Chondrocyte (in vitro differentiated cells): ENCODE measurements around the gene VPS8. TPM values are rescaled to one million over a fixed set of nuclear protein-coding genes. Genes with fewer than 3 reads are reported as not detected.

Experiments
- DNase-seq: peaks from one replicate; pipeline ENCODE4 v3.0.0; 2021; ENCODE audit warnings: mixed read lengths, low spot score
- H3K27ac Mint-ChIP-seq: one replicate; pipeline ENCODE4 v1.8.0; 2021; ENCODE audit warnings: mild to moderate bottlenecking, moderate library complexity, mixed read lengths; ENCODE audit not compliant: unreplicated experiment
- H3K27me3 Mint-ChIP-seq: 2 replicates; pipeline ENCODE4 v1.8.0; 2021; ENCODE audit warnings: low read depth, mixed read lengths
- H3K36me3 Mint-ChIP-seq: 2 replicates; pipeline ENCODE4 v1.8.0; 2021; ENCODE audit warnings: low read depth, mixed read lengths
- H3K4me1 Mint-ChIP-seq: 2 replicates; pipeline ENCODE4 v1.8.0; 2021; ENCODE audit warnings: low read depth, mild to moderate bottlenecking, mixed read lengths
- H3K4me3 Mint-ChIP-seq: one replicate; pipeline ENCODE4 v1.8.0; 2021; ENCODE audit warnings: mild to moderate bottlenecking, moderate library complexity, mixed read lengths; ENCODE audit not compliant: unreplicated experiment
- H3K9me3 Mint-ChIP-seq: 2 replicates; pipeline ENCODE4 v1.8.0; 2021; ENCODE audit warnings: low read depth, mixed read lengths
- CTCF ChIP-seq: fragments of 200-600 bp; sonication (generic); IDR thresholded peaks from 2 replicates; pipeline ENCODE4 v1.5.0; 2021; ENCODE audit warnings: antibody characterized with exemption, mild to moderate bottlenecking, moderate library complexity
- total RNA-seq: library from RNA; stranded (reverse); gene quantifications from 3 replicates; pipeline ENCODE4 v1.2.1, GENCODE V29; 2021

VPS8 gene
- total RNA-seq, 1 donor from 2014 or later: 53.7 TPM

GRCh38 chr3:184767377-184767776 is 44.6 kb upstream of the VPS8 start:
- no peak overlapping the region for H3K27ac Mint-ChIP-seq
- H3K4me3 Mint-ChIP-seq: no peak overlapping the region
- TF ChIP-seq CTCF: no peak
- H3K36me3 Mint-ChIP-seq: no peaks in the 10 kb centered on the region
- peaks cover 2% of the 10 kb centered on the region for H3K27me3 Mint-ChIP-seq
- no peak for DNase-seq
- peaks cover 27% of the 10 kb centered on the region for H3K4me1 Mint-ChIP-seq
- H3K9me3 Mint-ChIP-seq: no peaks in the 10 kb centered on the region

DNA sequence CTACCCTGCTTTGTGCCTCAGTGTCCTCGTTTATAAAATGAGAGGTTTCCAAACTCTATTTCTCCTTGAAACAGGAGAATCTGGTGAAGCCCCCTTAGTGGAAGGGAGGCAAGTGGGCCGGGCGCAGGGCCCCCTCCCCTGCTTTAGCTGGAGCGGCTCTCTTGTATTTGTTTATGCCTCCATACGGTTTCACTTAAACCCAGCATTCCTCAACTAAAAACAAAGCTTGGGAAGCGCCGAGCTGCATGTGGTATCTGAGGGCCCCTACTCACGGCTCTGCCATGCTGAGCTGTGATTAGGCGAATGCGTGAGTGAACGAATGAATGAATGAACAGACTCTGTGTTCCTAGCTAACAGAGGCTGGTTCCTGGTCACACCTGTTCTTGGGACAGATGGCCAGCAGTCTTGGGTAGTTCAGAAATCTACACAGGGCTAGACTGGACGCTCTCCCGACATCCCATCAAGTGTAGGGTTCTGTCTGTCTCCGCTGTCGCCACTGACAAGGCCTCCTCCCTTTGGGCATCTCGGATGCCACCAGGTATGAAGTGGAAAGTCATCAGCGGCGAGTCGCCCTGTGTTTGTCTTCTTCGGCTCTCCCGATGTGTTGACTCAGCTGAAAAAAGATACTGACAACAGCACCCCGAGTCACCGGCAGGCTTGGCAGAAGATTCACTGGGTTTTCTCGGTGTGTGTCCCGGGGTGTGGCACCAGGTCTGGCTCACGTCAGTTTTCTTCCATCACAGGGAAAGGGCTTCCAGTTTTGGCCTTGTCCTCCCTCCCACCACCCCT is 42.4 kb upstream of the VPS8 start:
- Mint-ChIP-seq H3K4me3 (no peak overlapping the region), H3K36me3 (no peaks in the 10 kb centered on the region), H3K27ac (no peak overlapping the region), H3K9me3 (no peaks in the 10 kb centered on the region), H3K4me1 (peaks cover 26% of the 10 kb centered on the region), H3K27me3 (peaks cover 3% of the 10 kb centered on the region)
- no peak for TF ChIP-seq CTCF
- no peak for DNase-seq

- no peak for DNase-seq
- peaks cover 25% of the 10 kb centered on the region for H3K4me1 Mint-ChIP-seq
- H3K27ac Mint-ChIP-seq: no peak overlapping the region
- H3K27me3 Mint-ChIP-seq: peaks cover 6% of the 10 kb centered on the region
- H3K9me3 Mint-ChIP-seq: no peaks in the 10 kb centered on the region
- no peak overlapping the region for H3K4me3 Mint-ChIP-seq
- no peak for TF ChIP-seq CTCF
- no peaks in the 10 kb centered on the region for H3K36me3 Mint-ChIP-seq
These were observed 41.4 kb upstream of the VPS8 start for GRCh38 chr3:184770541-184770940.

DNA sequence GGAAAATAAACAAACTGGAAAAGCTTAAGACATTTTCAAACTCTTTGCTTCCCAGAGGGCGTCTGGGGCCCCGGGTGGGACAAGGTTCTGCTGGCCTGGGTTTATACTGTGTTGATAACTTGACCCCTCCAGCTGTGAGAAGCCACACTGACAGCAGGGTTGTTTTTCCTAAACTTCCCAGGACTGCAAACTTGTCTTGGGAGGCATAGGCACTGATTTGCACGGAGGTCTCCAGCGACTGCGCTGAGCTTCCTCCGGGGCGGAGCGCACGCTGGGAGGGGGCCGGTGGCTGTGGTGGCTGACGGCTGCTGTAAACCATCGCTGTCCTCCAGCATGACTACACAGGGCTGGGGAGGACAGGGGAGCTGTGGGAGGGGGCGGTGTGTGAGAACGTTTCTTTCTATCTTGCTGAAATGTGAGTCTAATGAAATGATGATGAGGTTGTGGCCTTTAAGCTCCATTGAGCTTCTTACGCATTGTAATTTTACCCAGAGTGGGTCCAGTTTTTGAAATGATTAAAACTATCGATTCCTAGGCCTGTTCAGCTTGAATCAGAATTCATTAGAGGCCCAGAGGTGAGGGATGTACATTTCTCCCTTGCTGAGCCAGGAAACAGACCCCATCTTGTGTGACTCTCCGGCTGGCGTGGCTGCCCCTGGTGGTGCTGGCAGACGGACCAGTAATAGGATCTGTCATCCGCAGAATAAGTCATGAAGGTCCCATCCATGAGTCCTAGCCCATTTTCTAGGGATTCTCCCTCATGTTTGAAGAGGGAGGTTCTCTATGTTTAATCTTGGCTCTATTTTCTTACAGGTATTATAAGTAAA is 40.5 kb upstream of the VPS8 start:
- peak overlapping the region; percentile 10 for H3K4me3 Mint-ChIP-seq
- peak; percentile 23 for TF ChIP-seq CTCF
- H3K9me3 Mint-ChIP-seq: no peaks in the 10 kb centered on the region
- no peak overlapping the region for H3K27ac Mint-ChIP-seq
- H3K27me3 Mint-ChIP-seq: peaks cover 10% of the 10 kb centered on the region
- H3K4me1 Mint-ChIP-seq: peaks cover 19% of the 10 kb centered on the region
- no peaks in the 10 kb centered on the region for H3K36me3 Mint-ChIP-seq
- no peak for DNase-seq

GRCh38 chr3:184772667-184773272 is 39.2 kb upstream of the VPS8 start:
- no peak for TF ChIP-seq CTCF
- Mint-ChIP-seq H3K4me1 (peaks cover 16% of the 10 kb centered on the region), H3K4me3 (no peak overlapping the region), H3K27me3 (peaks cover 8% of the 10 kb centered on the region), H3K36me3 (no peaks in the 10 kb centered on the region), H3K9me3 (no peaks in the 10 kb centered on the region), H3K27ac (no peak overlapping the region)
- no peak for DNase-seq
